WTC11 (cell line): ENCODE data around the gene NCSTN.

ENCODE experiments used
- CBFB ChIP-seq: sonication (generic); formaldehyde crosslinking; IDR thresholded peaks from 2 replicates; pipeline ENCODE4 v1.8.1; 2022; ENCODE audit warnings: mild to moderate bottlenecking, low read depth, missing genetic modification reagents
- IRF2 ChIP-seq: sonication (generic); formaldehyde crosslinking; IDR thresholded peaks from 2 replicates; pipeline ENCODE4 v1.8.0; 2022; ENCODE audit warnings: low read depth, missing genetic modification reagents, borderline replicate concordance
- JUN ChIP-seq: sonication (generic); formaldehyde crosslinking; IDR thresholded peaks from 2 replicates; pipeline ENCODE4 v1.8.0; 2023; ENCODE audit warnings: mild to moderate bottlenecking, missing genetic modification reagents
- NR3C1 ChIP-seq: sonication (generic); formaldehyde crosslinking; conservative IDR thresholded peaks from 2 replicates; pipeline ENCODE4 v1.8.1; 2023; ENCODE audit warnings: low read depth, mild to moderate bottlenecking, missing genetic modification reagents
- TP53 ChIP-seq: sonication (generic); formaldehyde crosslinking; IDR thresholded peaks from 2 replicates; pipeline ENCODE4 v1.8.1; 2023; ENCODE audit warnings: mild to moderate bottlenecking, missing genetic modification reagents
- ZNF263 ChIP-seq: sonication (generic); formaldehyde crosslinking; IDR thresholded peaks from 2 replicates; pipeline ENCODE4 v1.8.1; 2022; ENCODE audit warnings: low read depth, mild to moderate bottlenecking, moderate library complexity, missing genetic modification reagents
- TF ChIP-seq, protein P1 (sequence below): fragments of 200-600 bp; IDR thresholded peaks from 2 replicates; pipeline ENCODE4 v1.8.0; 2022; ENCODE audit warnings: antibody characterized with exemption
- TF ChIP-seq, protein P2 (sequence below): sonication (generic); formaldehyde crosslinking; IDR thresholded peaks from 2 replicates; pipeline ENCODE4 v1.8.1; 2023; ENCODE audit warnings: mild to moderate bottlenecking, missing genetic modification reagents, moderate library complexity
- TF ChIP-seq, protein P3 (sequence below): sonication (generic); formaldehyde crosslinking; IDR thresholded peaks from 2 replicates; pipeline ENCODE4 v1.8.1; 2022; ENCODE audit warnings: low read depth, missing genetic modification reagents, borderline replicate concordance
- TF ChIP-seq, protein P4 (sequence below): sonication (generic); formaldehyde crosslinking; IDR thresholded peaks from 2 replicates; pipeline ENCODE4 v1.8.1; 2022; ENCODE audit warnings: mild to moderate bottlenecking, moderate library complexity, missing genetic modification reagents
- TF ChIP-seq, protein P5 (sequence below): sonication (generic); formaldehyde crosslinking; IDR thresholded peaks from 2 replicates; pipeline ENCODE4 v1.8.0; 2022; ENCODE audit warnings: mild to moderate bottlenecking, missing genetic modification reagents

DNA sequence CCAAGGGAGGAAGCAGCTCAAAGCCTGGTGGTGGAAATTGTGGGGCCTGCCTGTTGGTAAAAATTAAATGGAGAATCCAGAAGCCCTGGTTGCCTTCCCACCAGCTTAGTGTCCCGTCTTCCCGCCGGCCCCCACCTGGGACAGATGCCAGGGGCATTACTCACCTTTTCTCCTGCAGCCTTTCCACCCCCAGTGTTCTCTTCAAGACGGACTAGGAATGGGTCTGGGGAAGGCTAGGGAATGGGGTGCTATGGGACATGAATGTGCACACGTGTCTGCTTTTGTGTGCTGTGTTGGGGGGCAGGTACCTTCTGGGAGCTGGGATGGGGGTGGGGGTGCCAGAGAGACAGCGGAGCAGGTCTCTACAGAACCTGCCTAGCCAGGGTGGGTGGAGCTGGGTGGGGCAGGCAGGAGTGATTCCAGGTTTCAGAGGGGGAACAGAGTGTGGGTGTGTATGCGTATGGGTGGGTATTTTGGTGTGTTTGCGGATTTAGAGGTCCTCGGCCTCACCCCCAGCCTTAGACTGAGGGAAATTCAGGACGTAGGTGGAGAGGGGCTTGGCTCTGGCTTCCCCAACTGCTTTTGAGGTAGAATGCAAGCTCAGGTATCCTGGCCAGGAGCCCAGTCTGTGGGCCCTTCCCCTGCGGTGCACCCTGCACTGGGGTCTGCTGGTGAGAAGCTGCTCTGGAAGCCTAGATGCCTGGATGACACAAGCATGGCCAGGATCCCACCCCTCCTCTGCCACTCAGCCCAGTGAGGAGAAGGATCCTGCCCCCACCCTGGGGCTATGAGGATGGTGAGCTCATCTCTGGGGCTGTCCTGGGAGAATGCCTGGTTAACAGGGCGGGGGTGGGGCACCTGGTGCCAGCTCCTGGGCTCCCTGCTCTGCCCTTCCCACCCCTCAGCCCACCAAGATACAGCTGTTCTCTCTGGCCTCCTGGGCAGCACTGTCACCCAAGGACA, 64.9 kb downstream of the NCSTN start:
- TF ChIP-seq, protein P1, sequence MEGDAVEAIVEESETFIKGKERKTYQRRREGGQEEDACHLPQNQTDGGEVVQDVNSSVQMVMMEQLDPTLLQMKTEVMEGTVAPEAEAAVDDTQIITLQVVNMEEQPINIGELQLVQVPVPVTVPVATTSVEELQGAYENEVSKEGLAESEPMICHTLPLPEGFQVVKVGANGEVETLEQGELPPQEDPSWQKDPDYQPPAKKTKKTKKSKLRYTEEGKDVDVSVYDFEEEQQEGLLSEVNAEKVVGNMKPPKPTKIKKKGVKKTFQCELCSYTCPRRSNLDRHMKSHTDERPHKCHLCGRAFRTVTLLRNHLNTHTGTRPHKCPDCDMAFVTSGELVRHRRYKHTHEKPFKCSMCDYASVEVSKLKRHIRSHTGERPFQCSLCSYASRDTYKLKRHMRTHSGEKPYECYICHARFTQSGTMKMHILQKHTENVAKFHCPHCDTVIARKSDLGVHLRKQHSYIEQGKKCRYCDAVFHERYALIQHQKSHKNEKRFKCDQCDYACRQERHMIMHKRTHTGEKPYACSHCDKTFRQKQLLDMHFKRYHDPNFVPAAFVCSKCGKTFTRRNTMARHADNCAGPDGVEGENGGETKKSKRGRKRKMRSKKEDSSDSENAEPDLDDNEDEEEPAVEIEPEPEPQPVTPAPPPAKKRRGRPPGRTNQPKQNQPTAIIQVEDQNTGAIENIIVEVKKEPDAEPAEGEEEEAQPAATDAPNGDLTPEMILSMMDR, result no peak
- TF ChIP-seq JUN (CRISPR knock-in tag), result no peak
- TF ChIP-seq NR3C1 (CRISPR knock-in tag), result no peak
- TF ChIP-seq, protein P2, sequence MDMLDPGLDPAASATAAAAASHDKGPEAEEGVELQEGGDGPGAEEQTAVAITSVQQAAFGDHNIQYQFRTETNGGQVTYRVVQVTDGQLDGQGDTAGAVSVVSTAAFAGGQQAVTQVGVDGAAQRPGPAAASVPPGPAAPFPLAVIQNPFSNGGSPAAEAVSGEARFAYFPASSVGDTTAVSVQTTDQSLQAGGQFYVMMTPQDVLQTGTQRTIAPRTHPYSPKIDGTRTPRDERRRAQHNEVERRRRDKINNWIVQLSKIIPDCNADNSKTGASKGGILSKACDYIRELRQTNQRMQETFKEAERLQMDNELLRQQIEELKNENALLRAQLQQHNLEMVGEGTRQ (CRISPR knock-in tag), result no peak
- TF ChIP-seq CBFB (CRISPR knock-in tag), result no peak
- TF ChIP-seq TP53 (CRISPR knock-in tag), result no peak
- TF ChIP-seq, protein P3, sequence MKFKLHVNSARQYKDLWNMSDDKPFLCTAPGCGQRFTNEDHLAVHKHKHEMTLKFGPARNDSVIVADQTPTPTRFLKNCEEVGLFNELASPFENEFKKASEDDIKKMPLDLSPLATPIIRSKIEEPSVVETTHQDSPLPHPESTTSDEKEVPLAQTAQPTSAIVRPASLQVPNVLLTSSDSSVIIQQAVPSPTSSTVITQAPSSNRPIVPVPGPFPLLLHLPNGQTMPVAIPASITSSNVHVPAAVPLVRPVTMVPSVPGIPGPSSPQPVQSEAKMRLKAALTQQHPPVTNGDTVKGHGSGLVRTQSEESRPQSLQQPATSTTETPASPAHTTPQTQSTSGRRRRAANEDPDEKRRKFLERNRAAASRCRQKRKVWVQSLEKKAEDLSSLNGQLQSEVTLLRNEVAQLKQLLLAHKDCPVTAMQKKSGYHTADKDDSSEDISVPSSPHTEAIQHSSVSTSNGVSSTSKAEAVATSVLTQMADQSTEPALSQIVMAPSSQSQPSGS (CRISPR knock-in tag), result no peak
- TF ChIP-seq, protein P4, sequence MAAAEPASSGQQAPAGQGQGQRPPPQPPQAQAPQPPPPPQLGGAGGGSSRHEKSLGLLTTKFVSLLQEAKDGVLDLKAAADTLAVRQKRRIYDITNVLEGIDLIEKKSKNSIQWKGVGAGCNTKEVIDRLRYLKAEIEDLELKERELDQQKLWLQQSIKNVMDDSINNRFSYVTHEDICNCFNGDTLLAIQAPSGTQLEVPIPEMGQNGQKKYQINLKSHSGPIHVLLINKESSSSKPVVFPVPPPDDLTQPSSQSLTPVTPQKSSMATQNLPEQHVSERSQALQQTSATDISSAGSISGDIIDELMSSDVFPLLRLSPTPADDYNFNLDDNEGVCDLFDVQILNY (CRISPR knock-in tag), result no peak
- TF ChIP-seq ZNF263 (CRISPR knock-in tag), result no peak
- TF ChIP-seq, protein P5, sequence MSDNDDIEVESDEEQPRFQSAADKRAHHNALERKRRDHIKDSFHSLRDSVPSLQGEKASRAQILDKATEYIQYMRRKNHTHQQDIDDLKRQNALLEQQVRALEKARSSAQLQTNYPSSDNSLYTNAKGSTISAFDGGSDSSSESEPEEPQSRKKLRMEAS (CRISPR knock-in tag), result no peak
- no peak for TF ChIP-seq IRF2
